Stimulated activated CD8-positive, alpha-beta memory T cell treated with anti-CD3 and anti-CD28 coated beads, Interleukin-12 subunit alpha, Interleukin-12 subunit beta, amount 100 ng/mL, for 1 hour (primary cell): ENCODE data around the gene FGF19.

ENCODE experiments used
- DNase-seq: peaks from one replicate; pipeline ENCODE4 v3.0.0-alpha.2; 2020; ENCODE audit warnings: low read depth

The FGF19 gene

GRCh38 chr11:69703768-69704507 lies at the start of gene FGF19:
Gene FGF19 (minus strand): TSS chr11:69704022. CDS start chr11:69703876, 146 bp downstream.
- DNase-seq, result no peak

- no peak for DNase-seq
Measured at GRCh38 chr11:69752890-69753289, 49.1 kb upstream of the FGF19 start.

- DNase-seq, result no peak
Measured at GRCh38 chr11:69750875-69751597, 47.2 kb upstream of the FGF19 start.

- no peak for DNase-seq
Measured at GRCh38 chr11:69750108-69750850, 46.5 kb upstream of the FGF19 start.

GRCh38 chr11:69748637-69749036 lies 44.8 kb upstream of the FGF19 start:
- DNase-seq, result no peak

GRCh38 chr11:69746752-69747742 lies 43.2 kb upstream of the FGF19 start:
- no peak for DNase-seq

- no peak for DNase-seq
Measured at GRCh38 chr11:69746140-69746539, 42.3 kb upstream of the FGF19 start.

- no peak for DNase-seq
Measured at GRCh38 chr11:69745201-69745600, 41.4 kb upstream of the FGF19 start.

- DNase-seq, result no peak
Measured at GRCh38 chr11:69744435-69744834, 40.6 kb upstream of the FGF19 start.

GRCh38 chr11:69734841-69735240 lies 31.0 kb upstream of the FGF19 start:
- no peak for DNase-seq

GRCh38 chr11:69734367-69734766 lies 30.5 kb upstream of the FGF19 start:
- DNase-seq, result no peak

GRCh38 chr11:69732910-69733309 lies 29.1 kb upstream of the FGF19 start:
- no peak for DNase-seq

- DNase-seq, result no peak
Measured at GRCh38 chr11:69731110-69731509, 27.3 kb upstream of the FGF19 start.

GRCh38 chr11:69730500-69730899 lies 26.7 kb upstream of the FGF19 start:
- no peak for DNase-seq

GRCh38 chr11:69729252-69729651 lies 25.4 kb upstream of the FGF19 start:
- DNase-seq, result no peak

GRCh38 chr11:69727266-69727665 lies 23.4 kb upstream of the FGF19 start:
- DNase-seq, result no peak

- DNase-seq, result no peak
Measured at GRCh38 chr11:69726481-69726880, 22.7 kb upstream of the FGF19 start.

- DNase-seq, result no peak
Measured at GRCh38 chr11:69726019-69726418, 22.2 kb upstream of the FGF19 start.

GRCh38 chr11:69721745-69722144 lies 17.9 kb upstream of the FGF19 start:
- no peak for DNase-seq

- no peak for DNase-seq
Measured at GRCh38 chr11:69721106-69721505, 17.3 kb upstream of the FGF19 start.

- no peak for DNase-seq
Measured at GRCh38 chr11:69718912-69719311, 15.1 kb upstream of the FGF19 start.

- no peak for DNase-seq
Measured at GRCh38 chr11:69718147-69718546, 14.3 kb upstream of the FGF19 start.
